ENCODE measurements around the gene CDC26. TPM values are rescaled to one million over a fixed set of nuclear protein-coding genes. Genes with fewer than 3 reads are reported as not detected.

The CDC26 gene
- total RNA-seq, 1 experiment from 2014 or later: 36.9 TPM

- no peak for TF ChIP-seq AR (CRISPR knock-in tag; IDR thresholded peaks at IDR 0.05)
- TF ChIP-seq, protein P1, sequence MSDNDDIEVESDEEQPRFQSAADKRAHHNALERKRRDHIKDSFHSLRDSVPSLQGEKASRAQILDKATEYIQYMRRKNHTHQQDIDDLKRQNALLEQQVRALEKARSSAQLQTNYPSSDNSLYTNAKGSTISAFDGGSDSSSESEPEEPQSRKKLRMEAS (CRISPR knock-in tag; IDR thresholded peaks at IDR 0.05): no peak
- no peak for TF ChIP-seq TEAD1 (CRISPR knock-in tag; IDR thresholded peaks at IDR 0.05)
- TF ChIP-seq ZNF396 (CRISPR knock-in tag; IDR thresholded peaks at IDR 0.05; ENCODE audit: borderline replicate concordance): no peak
- TF ChIP-seq ETV6 (CRISPR knock-in tag; IDR thresholded peaks at IDR 0.05): no peak
- no peak for TF ChIP-seq RELA (CRISPR knock-in tag; IDR thresholded peaks at IDR 0.05; ENCODE audit: borderline replicate concordance)
- TF ChIP-seq, protein P2, sequence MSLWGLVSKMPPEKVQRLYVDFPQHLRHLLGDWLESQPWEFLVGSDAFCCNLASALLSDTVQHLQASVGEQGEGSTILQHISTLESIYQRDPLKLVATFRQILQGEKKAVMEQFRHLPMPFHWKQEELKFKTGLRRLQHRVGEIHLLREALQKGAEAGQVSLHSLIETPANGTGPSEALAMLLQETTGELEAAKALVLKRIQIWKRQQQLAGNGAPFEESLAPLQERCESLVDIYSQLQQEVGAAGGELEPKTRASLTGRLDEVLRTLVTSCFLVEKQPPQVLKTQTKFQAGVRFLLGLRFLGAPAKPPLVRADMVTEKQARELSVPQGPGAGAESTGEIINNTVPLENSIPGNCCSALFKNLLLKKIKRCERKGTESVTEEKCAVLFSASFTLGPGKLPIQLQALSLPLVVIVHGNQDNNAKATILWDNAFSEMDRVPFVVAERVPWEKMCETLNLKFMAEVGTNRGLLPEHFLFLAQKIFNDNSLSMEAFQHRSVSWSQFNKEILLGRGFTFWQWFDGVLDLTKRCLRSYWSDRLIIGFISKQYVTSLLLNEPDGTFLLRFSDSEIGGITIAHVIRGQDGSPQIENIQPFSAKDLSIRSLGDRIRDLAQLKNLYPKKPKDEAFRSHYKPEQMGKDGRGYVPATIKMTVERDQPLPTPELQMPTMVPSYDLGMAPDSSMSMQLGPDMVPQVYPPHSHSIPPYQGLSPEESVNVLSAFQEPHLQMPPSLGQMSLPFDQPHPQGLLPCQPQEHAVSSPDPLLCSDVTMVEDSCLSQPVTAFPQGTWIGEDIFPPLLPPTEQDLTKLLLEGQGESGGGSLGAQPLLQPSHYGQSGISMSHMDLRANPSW (CRISPR knock-in tag; conservative IDR thresholded peaks at IDR 0.05; ENCODE audit: low read depth): no peak
These were observed 26.2 kb upstream of the CDC26 start (continued) for GRCh38 chr9:113301548-113301947.

- no peak overlapping the region for H3K27ac Mint-ChIP-seq
- H3K27me3 Mint-ChIP-seq (ENCODE audit: low read depth): no peaks in the 10 kb centered on the region
- H3K4me1 Mint-ChIP-seq: peaks cover 5% of the 10 kb centered on the region; the same call in 1 of the 2 replicates
- ATAC-seq: no peak
- no peaks in the 10 kb centered on the region for H3K9me3 Mint-ChIP-seq
- no peak for DNase-seq (ENCODE audit: low spot score)
- ChIA-PET CTCF (interaction anchor here (1.1 to 1.3 kb wide), 2 partner anchors 101 to 358 kb away, joined by 3 to 4 read pairs; partner anchors contain the start of gene ALAD), POLR2A (no interaction called here)
- H3K4me3 Mint-ChIP-seq: no peak overlapping the region
- no peaks in the 10 kb centered on the region for H3K36me3 Mint-ChIP-seq
- TF ChIP-seq JAZF1 (CRISPR knock-in tag; IDR thresholded peaks at IDR 0.05) (no peak), ZNF232 (CRISPR knock-in tag; IDR thresholded peaks at IDR 0.05) (no peak), GTF2I (CRISPR knock-in tag; conservative IDR thresholded peaks at IDR 0.05) (no peak), HMGA2 (CRISPR knock-in tag; IDR thresholded peaks at IDR 0.05) (no peak), AR (CRISPR knock-in tag; IDR thresholded peaks at IDR 0.05) (no peak), JUN (CRISPR knock-in tag; IDR thresholded peaks at IDR 0.05) (no peak), ZNF512 (CRISPR knock-in tag; IDR thresholded peaks at IDR 0.05; ENCODE audit: borderline replicate concordance) (no peak), ZNF423 (CRISPR knock-in tag; IDR thresholded peaks at IDR 0.05) (no peak), RORB (CRISPR knock-in tag; IDR thresholded peaks at IDR 0.05) (no peak), ATF1 (CRISPR knock-in tag; IDR thresholded peaks at IDR 0.05) (no peak)
- TF ChIP-seq, protein P3, sequence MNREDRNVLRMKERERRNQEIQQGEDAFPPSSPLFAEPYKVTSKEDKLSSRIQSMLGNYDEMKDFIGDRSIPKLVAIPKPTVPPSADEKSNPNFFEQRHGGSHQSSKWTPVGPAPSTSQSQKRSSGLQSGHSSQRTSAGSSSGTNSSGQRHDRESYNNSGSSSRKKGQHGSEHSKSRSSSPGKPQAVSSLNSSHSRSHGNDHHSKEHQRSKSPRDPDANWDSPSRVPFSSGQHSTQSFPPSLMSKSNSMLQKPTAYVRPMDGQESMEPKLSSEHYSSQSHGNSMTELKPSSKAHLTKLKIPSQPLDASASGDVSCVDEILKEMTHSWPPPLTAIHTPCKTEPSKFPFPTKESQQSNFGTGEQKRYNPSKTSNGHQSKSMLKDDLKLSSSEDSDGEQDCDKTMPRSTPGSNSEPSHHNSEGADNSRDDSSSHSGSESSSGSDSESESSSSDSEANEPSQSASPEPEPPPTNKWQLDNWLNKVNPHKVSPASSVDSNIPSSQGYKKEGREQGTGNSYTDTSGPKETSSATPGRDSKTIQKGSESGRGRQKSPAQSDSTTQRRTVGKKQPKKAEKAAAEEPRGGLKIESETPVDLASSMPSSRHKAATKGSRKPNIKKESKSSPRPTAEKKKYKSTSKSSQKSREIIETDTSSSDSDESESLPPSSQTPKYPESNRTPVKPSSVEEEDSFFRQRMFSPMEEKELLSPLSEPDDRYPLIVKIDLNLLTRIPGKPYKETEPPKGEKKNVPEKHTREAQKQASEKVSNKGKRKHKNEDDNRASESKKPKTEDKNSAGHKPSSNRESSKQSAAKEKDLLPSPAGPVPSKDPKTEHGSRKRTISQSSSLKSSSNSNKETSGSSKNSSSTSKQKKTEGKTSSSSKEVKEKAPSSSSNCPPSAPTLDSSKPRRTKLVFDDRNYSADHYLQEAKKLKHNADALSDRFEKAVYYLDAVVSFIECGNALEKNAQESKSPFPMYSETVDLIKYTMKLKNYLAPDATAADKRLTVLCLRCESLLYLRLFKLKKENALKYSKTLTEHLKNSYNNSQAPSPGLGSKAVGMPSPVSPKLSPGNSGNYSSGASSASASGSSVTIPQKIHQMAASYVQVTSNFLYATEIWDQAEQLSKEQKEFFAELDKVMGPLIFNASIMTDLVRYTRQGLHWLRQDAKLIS (CRISPR knock-in tag; IDR thresholded peaks at IDR 0.05; ENCODE audit: borderline replicate concordance): no peak
- TF ChIP-seq, protein P4, sequence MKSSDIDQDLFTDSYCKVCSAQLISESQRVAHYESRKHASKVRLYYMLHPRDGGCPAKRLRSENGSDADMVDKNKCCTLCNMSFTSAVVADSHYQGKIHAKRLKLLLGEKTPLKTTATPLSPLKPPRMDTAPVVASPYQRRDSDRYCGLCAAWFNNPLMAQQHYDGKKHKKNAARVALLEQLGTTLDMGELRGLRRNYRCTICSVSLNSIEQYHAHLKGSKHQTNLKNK (CRISPR knock-in tag; IDR thresholded peaks at IDR 0.05): no peak
These were observed 24.5 kb upstream of the CDC26 start for GRCh38 chr9:113299800-113300292.
